Thyroid gland (tissue), 4 donors: ENCODE results near the gene FCGBP.

Experiments
- POLR2A ChIP-seq, 2 donors: fragments of 450-650 bp; IDR thresholded peaks; one replicate each; pipeline ENCODE4 v1.6.1; 2017; ENCODE audit warnings: antibody characterized with exemption in 2 of 2, mild to moderate bottlenecking in 2 of 2, moderate library complexity in 1 of 2
- TF ChIP-seq, protein P1 (sequence below), 6 experiments: fragments of 200-600 bp in 3 of 6; fragments of 450-650 bp in 3 of 6; sonication (generic) in 3 of 6; IDR thresholded peaks; one replicate each; pipeline ENCODE4 v1.5.1; 2016 to 2019; ENCODE audit warnings: antibody characterized with exemption in 6 of 6, mild to moderate bottlenecking in 2 of 6, inconsistent platforms in 1 of 6, moderate library complexity in 1 of 6

DNA sequence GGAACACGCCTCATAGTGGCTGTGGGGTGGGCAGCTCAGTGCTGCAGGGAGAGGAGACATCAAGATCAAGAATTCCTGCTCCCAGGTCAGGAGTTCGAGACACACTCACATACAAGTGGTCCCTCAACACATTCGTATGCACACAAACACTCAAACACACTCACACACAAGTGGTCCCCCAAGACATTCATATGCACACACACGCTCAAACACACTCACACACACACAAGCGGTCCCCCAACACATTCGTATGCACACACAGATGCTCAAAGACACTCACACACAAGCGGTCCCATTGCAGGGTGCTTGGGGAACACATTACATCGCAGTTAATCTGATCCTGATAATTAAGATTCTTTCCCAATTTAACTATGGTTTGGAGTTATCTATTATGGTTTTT lies 28.2 kb downstream of the FCGBP start:
- TF ChIP-seq POLR2A (IDR thresholded peaks at IDR 0.05): no peak
- TF ChIP-seq, protein P1, sequence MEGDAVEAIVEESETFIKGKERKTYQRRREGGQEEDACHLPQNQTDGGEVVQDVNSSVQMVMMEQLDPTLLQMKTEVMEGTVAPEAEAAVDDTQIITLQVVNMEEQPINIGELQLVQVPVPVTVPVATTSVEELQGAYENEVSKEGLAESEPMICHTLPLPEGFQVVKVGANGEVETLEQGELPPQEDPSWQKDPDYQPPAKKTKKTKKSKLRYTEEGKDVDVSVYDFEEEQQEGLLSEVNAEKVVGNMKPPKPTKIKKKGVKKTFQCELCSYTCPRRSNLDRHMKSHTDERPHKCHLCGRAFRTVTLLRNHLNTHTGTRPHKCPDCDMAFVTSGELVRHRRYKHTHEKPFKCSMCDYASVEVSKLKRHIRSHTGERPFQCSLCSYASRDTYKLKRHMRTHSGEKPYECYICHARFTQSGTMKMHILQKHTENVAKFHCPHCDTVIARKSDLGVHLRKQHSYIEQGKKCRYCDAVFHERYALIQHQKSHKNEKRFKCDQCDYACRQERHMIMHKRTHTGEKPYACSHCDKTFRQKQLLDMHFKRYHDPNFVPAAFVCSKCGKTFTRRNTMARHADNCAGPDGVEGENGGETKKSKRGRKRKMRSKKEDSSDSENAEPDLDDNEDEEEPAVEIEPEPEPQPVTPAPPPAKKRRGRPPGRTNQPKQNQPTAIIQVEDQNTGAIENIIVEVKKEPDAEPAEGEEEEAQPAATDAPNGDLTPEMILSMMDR (IDR thresholded peaks at IDR 0.05): no peak
